Measurements from ENCODE around the gene IL36RN.

Gene IL36RN

GRCh38 chr2:113102133-113102532 lies 43.1 kb downstream of the IL36RN start:
- DNase-seq (ENCODE audit: low read depth) = no peak

GRCh38 chr2:113103277-113103676 lies 44.3 kb downstream of the IL36RN start:
- no peak for DNase-seq (ENCODE audit: low read depth)

- no peak for DNase-seq (ENCODE audit: low read depth)
Measured at GRCh38 chr2:113104054-113104611, 45.1 kb downstream of the IL36RN start.

- DNase-seq (ENCODE audit: low read depth) = no peak
Measured at GRCh38 chr2:113105047-113105785, 46.2 kb downstream of the IL36RN start.

- no peak for DNase-seq (ENCODE audit: low read depth)
Measured at GRCh38 chr2:113111121-113111520, 52.1 kb downstream of the IL36RN start.

- DNase-seq (ENCODE audit: low read depth) = no peak
Measured at GRCh38 chr2:113111823-113112287, 52.9 kb downstream of the IL36RN start.

- no peak for DNase-seq (ENCODE audit: low read depth)
Measured at GRCh38 chr2:113112441-113112840, 53.4 kb downstream of the IL36RN start.

GRCh38 chr2:113112871-113113270 lies 53.9 kb downstream of the IL36RN start:
- no peak for DNase-seq (ENCODE audit: low read depth)

- no peak for DNase-seq (ENCODE audit: low read depth)
Measured at GRCh38 chr2:113113807-113114206, 54.8 kb downstream of the IL36RN start.

All from activated T-cell treated with anti-CD3 and anti-CD28 coated beads for 1 hour (primary cell).